ENCODE measurements around the gene CD226.
"Not testable (repeated sequence)": the region's sequence is repeated elsewhere in the genome, so short reads cannot be mapped to it uniquely, and the experiment has no call there.

Gene CD226

GRCh38 chr18:69899154-69899923 is 48.3 kb downstream of the CD226 start:
- DNase-seq, result not testable (repeated sequence)

- peak; percentile 23 for DNase-seq
These were observed 49.3 kb downstream of the CD226 start for GRCh38 chr18:69898241-69898861.

- peak; percentile 34 for DNase-seq
These were observed 50.1 kb downstream of the CD226 start for GRCh38 chr18:69897397-69898108.

- DNase-seq, result peak; percentile 31
These were observed 52.3 kb downstream of the CD226 start for GRCh38 chr18:69895066-69896047.

- no peak for DNase-seq
These were observed 53.2 kb downstream of the CD226 start for GRCh38 chr18:69894467-69894866.

- no peak for DNase-seq
These were observed 57.1 kb downstream of the CD226 start for GRCh38 chr18:69890558-69890957.

- DNase-seq, result no peak
These were observed 58.7 kb downstream of the CD226 start for GRCh38 chr18:69889009-69889408.

GRCh38 chr18:69887256-69887655 is 60.4 kb downstream of the CD226 start:
- DNase-seq, result no peak

- no peak for DNase-seq
These were observed 61.7 kb downstream of the CD226 start for GRCh38 chr18:69885841-69886531.

GRCh38 chr18:69885355-69885754 is 62.3 kb downstream of the CD226 start:
- DNase-seq, result no peak

- DNase-seq, result no peak
These were observed 63.9 kb downstream of the CD226 start for GRCh38 chr18:69883781-69884180.

- DNase-seq, result no peak
These were observed 64.6 kb downstream of the CD226 start for GRCh38 chr18:69882965-69883668.

GRCh38 chr18:69880083-69880482 is 67.6 kb downstream of the CD226 start:
- DNase-seq, result no peak

GRCh38 chr18:69879051-69879450 is 68.6 kb downstream of the CD226 start:
- DNase-seq, result not testable (repeated sequence)

GRCh38 chr18:69878213-69878933 is 69.3 kb downstream of the CD226 start:
- DNase-seq, result no peak

- DNase-seq, result no peak
These were observed 71.2 kb downstream of the CD226 start for GRCh38 chr18:69876490-69876889.

GRCh38 chr18:69874058-69874457 is 73.6 kb downstream of the CD226 start:
- DNase-seq, result no peak

GRCh38 chr18:69872661-69873060 is 75.0 kb downstream of the CD226 start:
- DNase-seq, result no peak

GRCh38 chr18:69871363-69871762 is 76.3 kb downstream of the CD226 start:
- DNase-seq, result no peak

GRCh38 chr18:69870736-69871135 is 76.9 kb downstream of the CD226 start:
- DNase-seq, result no peak

- no peak for DNase-seq
These were observed 81.5 kb downstream of the CD226 start for GRCh38 chr18:69866212-69866611.

All from activated gamma-delta T cell treated with Interleukin-2 at 50 U/mL for 16 hours (primary cell).